ELF-1 (cell line): ENCODE measurements around the gene TNFRSF1A.
A peak's percentile ranks its signal among the peaks of the same experiment; 100 is the strongest.
"Not testable (repeated sequence)": the region's sequence is repeated elsewhere in the genome, so short reads cannot be mapped to it uniquely, and the experiment has no call there.

Source experiments
- DNase-seq: peaks from one replicate; pipeline ENCODE4 v3.0.0-alpha.2; 2016; ENCODE audit warnings: low read depth, low spot score

TNFRSF1A gene

DNA sequence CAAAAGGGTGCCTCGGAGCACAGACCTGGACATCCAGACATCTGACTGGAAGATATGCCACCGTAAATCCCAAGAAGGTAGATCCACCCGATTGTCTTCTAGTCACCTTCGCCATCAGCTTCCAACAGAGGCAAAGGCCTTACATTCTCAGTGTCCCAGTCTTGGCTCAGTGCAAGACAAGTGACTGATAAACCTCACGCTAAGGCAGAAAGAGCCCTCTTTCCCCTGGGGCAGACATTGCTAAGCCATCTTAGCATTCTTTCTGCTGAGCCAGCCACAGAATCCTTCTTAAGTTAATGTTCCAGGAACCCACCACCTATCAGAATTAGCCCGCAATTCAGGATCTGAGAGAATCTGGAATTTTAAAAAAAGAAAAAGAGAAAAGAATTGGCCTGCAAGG lies 35.7 kb downstream of the TNFRSF1A start:
- DNase-seq = peak; percentile 52

DNA sequence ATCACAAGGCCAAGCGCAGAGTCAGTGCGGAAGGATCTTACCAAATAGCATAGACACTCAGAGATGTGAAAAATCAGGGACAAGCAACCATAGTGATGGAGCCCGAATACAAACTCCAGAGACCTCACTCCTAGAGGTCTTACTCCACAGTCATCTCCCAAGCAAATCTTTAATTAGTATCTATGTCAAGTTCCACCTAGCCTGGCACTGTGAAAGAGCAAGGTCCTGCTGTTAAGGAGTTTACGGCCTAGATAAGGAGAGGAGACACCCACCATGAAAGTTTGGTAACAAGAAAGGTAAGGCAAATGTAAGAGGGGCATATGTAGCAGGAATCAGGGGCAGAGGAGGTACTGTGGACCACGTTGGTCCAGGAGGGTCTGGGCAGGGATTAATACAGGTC lies 38.8 kb downstream of the TNFRSF1A start:
- DNase-seq = no peak

DNA sequence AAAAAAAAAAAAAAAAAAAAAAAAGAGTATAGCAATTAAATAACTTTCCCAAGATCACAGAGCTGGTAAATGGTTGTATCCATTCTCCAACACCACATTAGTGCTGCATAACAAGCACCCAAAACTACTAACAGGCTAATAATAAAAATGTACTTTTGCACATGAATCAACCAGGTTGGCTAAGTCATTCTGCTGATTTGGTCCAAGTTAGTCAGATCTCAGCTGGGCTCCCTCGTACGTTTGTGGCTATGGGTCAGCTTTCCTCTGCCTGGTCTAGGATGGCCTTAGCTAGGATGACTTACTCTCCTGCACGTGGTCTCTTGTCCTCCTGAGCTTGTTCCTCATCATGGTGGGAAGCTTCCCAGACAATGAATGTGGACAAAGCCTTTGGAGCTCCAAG lies 39.3 kb downstream of the TNFRSF1A start:
- DNase-seq = no peak

DNA sequence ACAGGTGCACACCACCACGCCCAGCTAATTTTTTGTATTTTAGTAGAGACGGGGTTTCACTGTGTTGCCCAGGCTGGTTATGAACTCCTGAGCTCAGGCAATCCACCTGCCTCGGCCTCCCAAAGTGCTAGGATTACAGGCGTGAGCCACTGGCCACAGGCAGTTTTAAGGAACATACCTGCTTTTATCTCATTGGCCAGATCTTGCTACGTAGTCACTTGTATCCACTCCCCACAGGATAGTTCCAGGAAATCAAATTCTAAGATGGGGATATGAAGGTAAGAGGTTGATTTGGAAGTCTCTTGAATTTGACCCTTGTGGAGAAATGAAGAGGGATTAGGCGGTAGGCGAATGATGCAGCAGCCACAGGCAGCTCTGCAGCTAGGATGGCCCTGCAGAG lies 40.2 kb downstream of the TNFRSF1A start:
- peak; percentile 2 for DNase-seq

DNA sequence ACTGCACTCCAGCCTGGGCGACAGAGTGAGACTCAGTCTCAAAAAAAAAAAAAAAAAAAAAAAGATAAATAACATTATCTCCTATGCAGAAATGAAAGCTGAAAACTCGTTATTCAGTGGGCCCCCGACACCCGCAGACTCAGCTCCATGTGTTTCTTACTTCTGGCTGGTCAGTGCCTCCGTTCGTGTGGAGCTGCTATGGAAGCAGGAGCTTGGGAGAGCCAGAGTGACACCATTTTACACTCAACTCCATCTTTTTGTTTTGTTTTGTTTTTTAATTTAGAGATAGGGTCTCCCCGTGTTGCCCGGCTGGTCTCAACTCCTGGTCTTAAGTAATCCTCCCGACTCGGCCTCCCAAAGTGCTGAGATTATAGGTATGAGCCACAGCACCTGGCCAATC lies 44.7 kb downstream of the TNFRSF1A start:
- DNase-seq = no peak

DNA sequence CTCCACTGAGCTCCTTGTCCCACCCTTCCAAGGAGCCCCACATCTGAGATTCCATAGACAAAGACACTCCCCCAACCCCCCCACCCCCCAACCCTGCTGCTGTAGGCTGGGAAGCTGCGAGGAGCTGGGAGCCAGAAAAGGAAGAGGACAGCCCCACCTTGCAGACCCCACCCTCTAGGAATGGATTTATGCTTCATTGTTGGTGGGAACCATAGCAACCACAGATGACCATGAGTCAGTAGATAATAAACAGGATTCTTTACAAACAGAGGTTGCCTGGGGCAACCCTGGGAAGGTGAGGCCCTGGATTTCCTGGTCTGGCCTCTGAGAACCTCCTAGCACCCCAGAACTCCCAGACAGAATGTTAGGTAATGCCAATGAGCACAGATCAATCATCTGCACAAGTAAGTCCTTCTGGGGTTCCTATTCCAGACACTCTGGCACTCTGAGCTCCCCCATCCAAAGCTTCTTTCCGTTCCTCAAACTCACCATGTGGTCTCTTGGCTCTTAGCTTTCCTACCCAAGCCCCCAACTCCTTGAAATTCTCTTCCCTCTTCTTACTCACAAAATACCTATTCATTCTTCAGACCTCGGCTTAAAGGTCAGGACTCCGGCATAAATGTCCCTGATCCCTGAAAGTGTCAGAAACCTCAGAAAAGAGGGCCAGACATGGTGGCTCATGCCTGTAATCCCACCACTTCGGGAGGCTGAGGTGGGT lies 46.6 kb downstream of the TNFRSF1A start:
- peak; percentile 69 for DNase-seq

DNA sequence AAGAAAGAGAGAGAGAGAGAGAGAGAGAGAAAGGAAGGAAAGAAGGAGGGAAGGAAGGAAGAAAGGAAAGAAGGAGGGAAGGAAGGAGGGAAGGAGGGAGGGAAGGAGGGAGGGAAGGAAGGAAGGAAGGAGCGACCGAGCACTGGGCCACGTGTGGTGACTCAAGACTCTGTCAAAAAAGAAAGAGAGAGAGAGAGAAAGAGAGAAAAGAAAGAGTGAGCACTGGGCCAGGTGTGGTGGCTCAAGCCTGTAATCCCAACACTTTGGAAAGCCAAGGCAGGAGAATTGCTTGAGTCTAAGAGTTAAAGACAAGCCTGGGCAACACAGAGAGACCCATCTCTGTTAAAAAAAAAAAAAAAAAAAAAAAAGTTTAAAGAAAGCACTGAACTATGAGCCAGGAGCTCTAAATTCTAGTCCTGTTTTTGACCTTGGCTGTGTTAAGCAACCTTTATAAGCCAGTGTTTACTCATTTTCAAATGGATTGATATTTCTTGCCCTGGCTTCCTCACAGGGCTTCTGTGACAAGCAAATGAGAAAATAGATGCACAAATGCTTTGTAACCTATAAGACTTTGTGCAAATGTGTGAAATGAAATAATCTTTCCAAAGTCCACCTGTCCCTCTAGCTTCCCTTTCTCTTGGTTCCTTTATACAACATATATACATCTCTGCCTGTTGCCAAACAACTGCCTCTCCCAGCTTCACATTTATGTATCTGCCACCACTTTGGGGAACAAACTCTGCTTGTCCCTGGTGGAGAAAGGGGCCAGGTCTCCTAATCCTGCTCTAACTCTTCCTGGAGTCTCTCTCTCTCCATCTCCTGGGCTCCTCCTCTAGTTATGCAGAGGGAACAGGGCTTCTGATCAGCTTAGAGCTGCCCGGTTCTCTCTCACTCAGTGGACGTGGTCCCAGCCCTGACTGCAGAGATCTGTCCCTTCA lies 47.5 kb downstream of the TNFRSF1A start:
- DNase-seq = no peak

DNA sequence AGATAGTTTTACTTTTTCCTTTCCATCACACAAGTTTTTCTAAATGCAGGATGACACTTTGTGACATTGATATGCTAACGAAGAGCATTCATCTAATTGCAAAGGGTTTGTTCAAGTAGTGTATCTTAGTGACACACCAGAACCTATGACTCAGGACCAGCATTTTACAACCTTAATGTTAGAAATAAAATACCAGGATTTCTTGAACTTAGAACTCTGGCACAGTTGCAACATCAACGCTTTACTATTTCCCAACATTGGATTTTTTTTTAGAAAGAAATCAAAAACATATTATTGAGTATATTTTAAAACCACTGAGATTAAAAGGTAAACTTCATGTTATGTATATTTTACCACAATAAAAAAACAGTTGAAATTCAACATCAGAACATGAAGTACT lies 49.3 kb downstream of the TNFRSF1A start:
- DNase-seq = no peak

DNA sequence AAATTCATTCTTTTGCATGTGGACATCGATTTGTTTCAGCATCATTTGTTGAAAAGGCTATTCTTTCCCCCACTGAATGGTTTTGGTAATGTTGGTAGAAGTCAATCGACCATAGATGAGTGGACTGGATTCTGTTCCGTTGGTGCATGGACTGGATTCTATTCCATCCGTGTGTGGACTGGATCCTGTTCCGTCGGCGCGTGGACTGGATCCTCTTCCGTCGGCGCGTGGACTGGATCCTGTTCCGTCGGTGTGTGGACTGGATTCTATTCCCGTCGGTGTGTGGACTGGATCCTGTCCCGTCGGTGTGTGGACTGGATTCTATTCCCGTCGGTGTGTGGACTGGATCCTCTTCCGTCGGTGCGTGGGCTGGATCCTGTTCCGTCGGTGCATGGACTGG lies 52.0 kb downstream of the TNFRSF1A start:
- DNase-seq = not testable (repeated sequence)

DNA sequence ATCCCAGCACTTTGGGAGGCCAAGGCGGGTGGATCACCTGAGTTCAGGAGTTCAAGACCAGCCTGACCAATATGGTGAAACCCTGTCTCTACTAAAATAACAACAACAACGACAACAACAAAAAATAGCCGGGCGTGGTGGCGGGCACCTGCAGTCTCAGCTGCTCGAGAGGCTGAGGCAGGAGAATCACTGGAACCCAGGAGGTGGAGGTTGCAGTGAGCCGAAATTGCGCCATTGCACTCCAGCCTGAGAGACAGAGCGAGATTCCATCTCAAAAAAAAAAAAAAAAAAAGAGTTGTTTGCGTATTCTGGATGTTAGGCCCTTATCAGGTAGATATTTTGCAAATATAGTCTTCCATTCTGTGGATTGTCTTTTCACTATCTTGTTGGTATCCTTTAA lies 52.8 kb downstream of the TNFRSF1A start:
- DNase-seq = not testable (repeated sequence)

DNA sequence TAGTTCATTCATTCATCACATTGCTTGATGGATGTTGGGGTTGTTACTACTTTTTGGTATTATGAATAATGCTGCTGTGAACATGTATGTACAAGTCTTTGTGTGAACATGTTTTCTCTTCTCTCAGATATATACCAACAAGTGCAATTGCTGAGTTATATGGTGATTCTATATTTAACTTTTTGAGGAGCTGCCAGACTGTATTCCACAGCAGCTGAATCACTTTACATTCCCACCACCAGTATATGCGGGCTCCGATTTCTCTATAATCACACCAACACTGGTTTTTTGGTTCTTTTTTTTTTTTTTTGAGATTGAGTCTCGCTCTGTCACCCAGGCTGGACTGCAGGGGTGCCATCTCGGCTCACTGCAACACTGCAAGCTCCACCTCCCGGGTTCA lies 53.6 kb downstream of the TNFRSF1A start:
- no peak for DNase-seq

DNA sequence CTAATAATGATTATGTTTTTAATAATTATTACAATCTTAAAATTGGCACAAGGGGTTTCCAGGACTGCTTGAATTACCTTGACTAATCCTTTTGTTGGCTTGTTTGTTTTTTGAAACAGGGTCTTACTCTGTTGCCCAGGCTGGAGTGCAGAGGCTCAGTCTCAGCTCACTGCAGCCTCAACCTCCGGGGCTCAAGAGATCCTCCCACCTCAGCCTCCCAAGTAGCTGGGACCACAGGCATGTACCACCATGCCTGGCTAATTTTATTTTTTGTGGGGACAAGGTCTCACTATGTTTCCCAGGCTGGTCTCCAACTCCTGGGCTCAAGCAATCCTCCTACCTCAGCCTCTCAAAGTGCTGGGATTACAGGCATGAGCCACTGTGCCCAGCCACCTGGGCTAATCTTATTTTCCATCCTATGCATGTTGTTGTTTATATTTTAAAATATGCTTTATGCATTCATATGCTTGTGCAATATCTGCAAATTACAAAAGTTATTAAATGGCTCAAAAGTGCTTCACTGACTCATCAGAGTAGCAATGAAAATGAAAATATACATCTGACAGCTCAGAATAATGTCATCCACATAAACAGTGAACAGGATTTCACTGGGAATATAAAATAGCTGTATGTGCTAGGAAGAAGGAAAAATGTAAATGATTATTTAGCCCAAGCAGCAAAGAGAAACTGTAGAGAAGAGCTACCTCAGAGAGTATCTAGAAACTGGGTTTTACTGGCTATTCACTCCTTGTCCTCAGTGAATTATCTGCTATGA lies 56.2 kb downstream of the TNFRSF1A start:
- no peak for DNase-seq

DNA sequence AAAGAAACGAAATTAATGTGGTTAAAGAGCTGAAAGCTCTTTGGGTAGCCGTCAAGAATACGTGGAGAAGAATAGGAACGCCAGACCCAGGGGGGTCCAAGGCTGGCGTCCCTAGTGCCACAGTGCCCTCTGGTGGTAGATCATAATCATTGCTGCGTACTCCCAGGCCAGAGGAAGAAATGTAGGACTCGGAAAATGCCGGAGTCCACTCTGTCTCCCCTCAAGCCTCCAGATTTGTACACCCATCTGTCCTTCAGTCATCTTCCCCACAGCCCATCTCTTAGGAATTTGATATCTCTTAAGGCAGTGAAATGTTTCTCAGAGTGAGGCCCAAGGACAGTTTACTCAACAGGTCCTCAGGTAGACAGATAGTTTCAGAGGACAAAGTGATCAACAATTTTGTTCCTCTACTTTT lies 56.8 kb downstream of the TNFRSF1A start:
- peak; percentile 85 for DNase-seq

DNA sequence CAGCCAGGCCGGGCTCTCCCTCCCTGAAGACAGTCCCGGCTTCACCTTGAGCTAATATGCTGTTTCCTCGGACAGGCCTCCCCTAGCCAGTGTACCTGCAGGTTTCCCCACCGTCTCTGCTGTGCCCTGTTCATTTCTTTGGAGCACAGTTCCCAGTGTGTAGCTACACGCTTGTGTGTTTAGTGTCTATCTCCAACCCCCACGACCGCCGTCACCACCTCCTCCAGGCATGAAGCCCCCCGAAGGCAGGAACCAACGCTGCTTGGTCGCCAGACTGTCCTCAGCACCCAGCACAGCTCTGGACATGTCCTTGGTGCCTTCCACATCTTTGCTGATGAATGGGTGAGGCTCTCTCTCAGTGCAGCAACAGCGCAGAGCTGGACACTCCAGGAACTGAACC lies 57.6 kb downstream of the TNFRSF1A start:
- no peak for DNase-seq

DNA sequence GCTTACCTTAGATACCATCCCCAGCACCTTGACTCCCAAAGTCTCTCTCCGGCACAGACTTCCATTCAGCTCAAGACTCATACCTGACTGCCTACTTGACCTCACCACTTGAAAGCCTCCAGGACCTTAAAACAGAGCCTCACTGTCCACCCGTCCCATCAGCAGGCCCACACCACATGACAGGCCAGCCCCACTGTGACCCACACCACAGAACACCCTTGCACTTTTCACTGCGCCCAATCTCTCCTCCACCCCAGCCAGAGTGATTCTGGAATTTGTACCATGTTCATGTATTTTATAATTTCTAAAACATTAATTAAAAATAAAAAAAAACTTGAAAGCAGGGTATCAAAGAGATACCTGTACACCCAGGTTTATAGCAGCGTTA lies 59.4 kb downstream of the TNFRSF1A start:
- no peak for DNase-seq

DNA sequence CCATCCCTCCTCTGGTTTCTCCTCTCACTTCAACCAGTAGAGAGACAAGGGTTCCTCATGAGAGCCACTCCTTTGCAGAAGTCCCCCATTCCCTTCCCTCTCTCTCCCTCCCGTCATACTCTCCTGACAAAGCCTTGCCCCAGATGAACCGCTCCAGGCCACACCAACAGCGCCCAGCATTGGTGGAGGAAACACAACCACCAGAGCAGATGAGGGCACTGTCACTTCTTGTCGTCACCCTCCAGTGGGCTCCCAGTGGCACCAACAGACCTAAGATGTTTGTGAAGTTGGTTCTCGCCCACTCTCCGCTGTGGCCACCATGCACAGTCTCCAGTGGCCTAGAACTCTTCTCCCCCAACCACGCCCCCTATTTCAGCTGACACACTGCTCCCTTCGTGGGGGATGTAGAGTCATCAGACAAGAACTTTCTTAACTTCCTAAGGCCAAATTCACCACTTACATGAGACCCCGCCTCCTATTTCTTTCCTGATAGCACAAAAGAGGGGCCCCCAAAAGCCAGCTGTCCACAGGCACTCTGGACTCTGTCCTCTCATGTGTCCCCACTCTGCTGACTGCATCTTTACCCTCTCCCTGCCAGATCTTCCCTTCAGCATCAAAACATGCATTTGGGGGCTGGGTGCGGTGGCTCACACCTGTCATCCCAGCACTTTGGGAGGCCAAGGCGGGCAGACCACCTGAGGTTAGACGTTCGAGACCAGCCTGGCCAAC lies 60.6 kb downstream of the TNFRSF1A start:
- DNase-seq = no peak

DNA sequence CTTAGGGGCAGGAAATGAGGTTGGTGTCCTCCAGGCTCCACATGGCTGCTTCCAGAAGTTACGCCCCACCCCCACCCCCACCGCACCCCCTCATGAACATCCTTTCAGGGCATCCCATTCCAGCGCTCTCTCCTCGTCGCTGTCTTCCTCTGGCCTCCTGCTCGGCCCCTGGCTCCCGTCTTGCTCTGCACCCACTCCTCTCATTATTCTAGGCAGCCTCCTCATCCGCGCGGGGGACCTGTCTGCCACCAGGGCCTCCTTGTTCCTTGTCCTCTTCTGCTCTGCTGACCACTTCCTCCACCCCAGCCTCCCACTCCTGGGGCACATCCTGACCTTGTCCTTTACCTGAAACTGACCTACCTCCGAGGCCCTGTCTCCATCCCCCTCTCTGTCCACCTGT lies 61.2 kb downstream of the TNFRSF1A start:
- DNase-seq = no peak

DNA sequence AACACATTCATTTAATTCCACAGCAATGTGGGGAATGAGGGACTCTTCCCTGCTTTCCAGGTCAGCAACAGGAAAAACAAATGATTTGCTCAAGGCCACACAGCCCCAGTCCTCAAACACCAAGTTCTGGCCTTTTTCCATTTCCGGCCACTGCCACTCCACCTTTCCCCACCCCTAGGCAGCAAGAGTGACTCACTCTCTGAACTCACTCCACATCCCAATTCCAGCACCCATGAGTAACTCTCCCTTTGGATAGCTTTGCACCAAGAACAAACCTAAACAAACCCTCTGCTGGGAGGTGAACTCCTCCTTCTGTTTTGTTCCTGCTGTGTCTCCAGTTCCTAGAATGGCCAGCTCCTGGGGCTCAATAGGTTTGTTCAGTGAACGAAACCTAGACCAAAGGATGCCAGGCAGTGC lies 61.8 kb downstream of the TNFRSF1A start:
- peak; percentile 83 for DNase-seq

DNA sequence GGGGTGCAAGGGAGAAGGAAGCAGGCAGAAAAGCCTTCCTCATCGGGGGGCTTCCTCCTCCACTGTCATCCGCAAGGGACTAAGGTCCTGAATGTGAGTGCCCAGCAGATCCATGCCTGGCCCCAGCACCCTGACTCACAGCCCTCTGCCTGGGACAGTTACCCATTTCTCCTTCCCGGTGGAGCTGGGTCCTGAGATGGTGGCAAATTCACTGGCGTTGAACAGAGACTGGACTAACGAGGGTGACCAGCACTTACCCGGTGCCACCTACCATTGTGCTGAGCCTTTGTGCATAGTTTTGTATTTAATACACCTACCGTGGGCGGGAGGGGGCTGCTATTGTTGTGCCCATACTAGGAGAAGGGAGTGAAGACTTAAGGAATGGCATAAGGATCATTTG lies 62.2 kb downstream of the TNFRSF1A start:
- no peak for DNase-seq

DNA sequence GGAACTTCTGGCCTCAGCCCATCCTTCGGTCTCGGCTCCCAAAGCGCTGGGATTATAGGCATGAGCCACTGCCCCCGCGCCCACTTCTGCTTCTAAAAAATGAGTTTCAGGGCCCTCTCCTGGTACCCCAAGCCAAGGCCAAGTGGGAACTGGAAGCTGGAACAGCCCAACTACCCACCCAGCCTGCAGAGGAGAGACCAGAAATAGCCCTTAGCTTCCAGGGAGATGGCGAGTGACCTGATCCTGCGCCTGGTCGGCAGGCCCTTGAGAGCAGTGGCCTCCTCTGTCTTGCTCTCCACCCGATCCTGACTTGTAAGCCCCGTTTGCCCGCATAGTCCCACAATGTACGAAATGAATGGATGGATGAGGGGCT lies 62.6 kb downstream of the TNFRSF1A start:
- no peak for DNase-seq
